ENCODE results near the gene RNF151.

RNF151 gene

GRCh38 chr16:1945559-1946391 lies 20.9 kb upstream of the RNF151 start:
- no peaks in the 10 kb centered on the region for H3K36me3 Mint-ChIP-seq (ENCODE audit: low read depth)
- H3K4me3 Mint-ChIP-seq, result no peak overlapping the region
- no peak for TF ChIP-seq CTCF (IDR thresholded peaks at IDR 0.05)
- peaks cover 6% of the 10 kb centered on the region for H3K9me3 Mint-ChIP-seq
- peaks cover 27% of the 10 kb centered on the region for H3K4me1 Mint-ChIP-seq
- no peak for DNase-seq
- no peak overlapping the region for H3K27ac Mint-ChIP-seq
- H3K27me3 Mint-ChIP-seq (ENCODE audit: low read depth, poor library complexity), result peaks cover 11% of the 10 kb centered on the region

GRCh38 chr16:1946495-1947368 lies 19.9 kb upstream of the RNF151 start:
- H3K4me1 Mint-ChIP-seq, result peaks cover 23% of the 10 kb centered on the region
- H3K27ac Mint-ChIP-seq, result no peak overlapping the region
- no peak overlapping the region for H3K4me3 Mint-ChIP-seq
- DNase-seq, result no peak
- no peaks in the 10 kb centered on the region for H3K36me3 Mint-ChIP-seq (ENCODE audit: low read depth)
- TF ChIP-seq CTCF (IDR thresholded peaks at IDR 0.05), result no peak
- H3K9me3 Mint-ChIP-seq, result peaks cover 6% of the 10 kb centered on the region
- peaks cover 11% of the 10 kb centered on the region for H3K27me3 Mint-ChIP-seq (ENCODE audit: low read depth, poor library complexity)

GRCh38 chr16:1947369-1947670 lies 19.3 kb upstream of the RNF151 start:
- Mint-ChIP-seq H3K36me3 (ENCODE audit: low read depth) (no peaks in the 10 kb centered on the region), H3K27me3 (ENCODE audit: low read depth, poor library complexity) (peaks cover 11% of the 10 kb centered on the region), H3K27ac (no peak overlapping the region), H3K9me3 (peaks cover 6% of the 10 kb centered on the region), H3K4me3 (no peak overlapping the region), H3K4me1 (peaks cover 18% of the 10 kb centered on the region)
- no peak for TF ChIP-seq CTCF (IDR thresholded peaks at IDR 0.05)
- DNase-seq, result no peak

GRCh38 chr16:1949507-1949906 lies 17.1 kb upstream of the RNF151 start:
- H3K4me1 Mint-ChIP-seq, result peaks cover 20% of the 10 kb centered on the region
- peaks cover 2% of the 10 kb centered on the region for H3K9me3 Mint-ChIP-seq
- H3K4me3 Mint-ChIP-seq, result no peak overlapping the region
- TF ChIP-seq CTCF (IDR thresholded peaks at IDR 0.05), result no peak
- H3K27me3 Mint-ChIP-seq (ENCODE audit: low read depth, poor library complexity), result peaks cover 4% of the 10 kb centered on the region
- H3K36me3 Mint-ChIP-seq (ENCODE audit: low read depth), result no peaks in the 10 kb centered on the region
- no peak for DNase-seq
- no peak overlapping the region for H3K27ac Mint-ChIP-seq

- H3K4me1 Mint-ChIP-seq, result peaks cover 18% of the 10 kb centered on the region
- H3K27me3 Mint-ChIP-seq (ENCODE audit: low read depth, poor library complexity), result peaks cover 4% of the 10 kb centered on the region
- no peak overlapping the region for H3K4me3 Mint-ChIP-seq
- TF ChIP-seq CTCF (IDR thresholded peaks at IDR 0.05), result no peak
- H3K36me3 Mint-ChIP-seq (ENCODE audit: low read depth), result no peaks in the 10 kb centered on the region
- no peaks in the 10 kb centered on the region for H3K9me3 Mint-ChIP-seq
- H3K27ac Mint-ChIP-seq, result no peak overlapping the region
- DNase-seq, result no peak
Measured at GRCh38 chr16:1950047-1950446, 16.6 kb upstream of the RNF151 start.
